ENCODE data around the gene FMNL2. TPM values are rescaled to one million over a fixed set of nuclear protein-coding genes. Genes with fewer than 3 reads are reported as not detected.

FMNL2 gene
- total and polyA plus RNA-seq, 8 donors, result 7.8 to 100.0 (median 36.5) TPM

DNA sequence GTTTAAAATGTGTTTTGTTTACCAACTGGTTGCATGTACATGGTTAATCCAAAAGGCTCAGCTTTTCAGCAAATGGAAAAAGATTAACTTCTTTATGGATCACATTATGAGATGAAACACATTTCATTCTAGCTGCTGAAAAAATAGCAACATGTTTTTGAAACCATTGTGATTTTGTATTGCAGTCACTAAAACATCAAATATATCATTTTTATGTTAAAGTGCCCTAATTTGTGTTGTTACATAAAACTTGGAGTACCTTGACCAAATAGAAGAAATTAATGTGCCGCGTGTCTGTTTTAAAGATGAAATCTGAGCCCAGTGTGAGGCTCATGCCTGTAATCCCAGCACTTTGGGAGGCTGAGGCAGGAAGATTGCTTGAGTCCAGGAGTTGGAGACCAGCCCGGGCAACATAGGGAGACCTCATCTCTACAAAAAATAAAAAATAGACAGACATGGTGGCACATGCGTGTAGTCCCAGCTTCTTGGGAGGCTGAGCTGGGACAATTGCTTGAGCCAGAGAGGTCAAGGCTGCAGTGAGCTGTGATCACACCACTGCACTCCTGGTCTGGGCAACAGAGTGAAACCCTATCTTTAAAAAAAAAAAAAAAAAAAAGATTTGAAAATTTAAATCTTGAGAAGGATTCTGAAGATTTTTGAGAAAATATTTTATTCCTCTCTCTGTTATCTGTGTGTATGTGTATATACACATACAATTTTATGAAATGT is 96.6 kb downstream of the FMNL2 start:
- intact Hi-C loops (cut with DNase I; ENCODE audit: low total_unique reads), result no loop called here
- H3K4me3 ChIP-seq, result no peak overlapping the region
- 86 to 88% (median 86%) methylated on average over 4 of the region's 4 CpGs for WGBS, 5 donors
- H3K36me3 ChIP-seq, result no peaks in the 10 kb centered on the region
- H3K27me3 ChIP-seq, result no peaks in the 10 kb centered on the region
- TF ChIP-seq EP300 (IDR thresholded peaks at IDR 0.05) (no peak), POLR2A (IDR thresholded peaks at IDR 0.05) (no peak), POLR2AphosphoS5 (IDR thresholded peaks at IDR 0.05) (no peak)
- TF ChIP-seq, protein P1, sequence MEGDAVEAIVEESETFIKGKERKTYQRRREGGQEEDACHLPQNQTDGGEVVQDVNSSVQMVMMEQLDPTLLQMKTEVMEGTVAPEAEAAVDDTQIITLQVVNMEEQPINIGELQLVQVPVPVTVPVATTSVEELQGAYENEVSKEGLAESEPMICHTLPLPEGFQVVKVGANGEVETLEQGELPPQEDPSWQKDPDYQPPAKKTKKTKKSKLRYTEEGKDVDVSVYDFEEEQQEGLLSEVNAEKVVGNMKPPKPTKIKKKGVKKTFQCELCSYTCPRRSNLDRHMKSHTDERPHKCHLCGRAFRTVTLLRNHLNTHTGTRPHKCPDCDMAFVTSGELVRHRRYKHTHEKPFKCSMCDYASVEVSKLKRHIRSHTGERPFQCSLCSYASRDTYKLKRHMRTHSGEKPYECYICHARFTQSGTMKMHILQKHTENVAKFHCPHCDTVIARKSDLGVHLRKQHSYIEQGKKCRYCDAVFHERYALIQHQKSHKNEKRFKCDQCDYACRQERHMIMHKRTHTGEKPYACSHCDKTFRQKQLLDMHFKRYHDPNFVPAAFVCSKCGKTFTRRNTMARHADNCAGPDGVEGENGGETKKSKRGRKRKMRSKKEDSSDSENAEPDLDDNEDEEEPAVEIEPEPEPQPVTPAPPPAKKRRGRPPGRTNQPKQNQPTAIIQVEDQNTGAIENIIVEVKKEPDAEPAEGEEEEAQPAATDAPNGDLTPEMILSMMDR (IDR thresholded peaks at IDR 0.05), result no peak
- H3K4me1 ChIP-seq, result peaks cover 0 to 26% (median 10%) of the 10 kb centered on the region in 4 donors
- peak overlapping the region in 1 of 5 donors; percentile 17 for H3K27ac ChIP-seq
- DNase-seq, result no peak
- no peaks in the 10 kb centered on the region for H3K9me3 ChIP-seq

DNA sequence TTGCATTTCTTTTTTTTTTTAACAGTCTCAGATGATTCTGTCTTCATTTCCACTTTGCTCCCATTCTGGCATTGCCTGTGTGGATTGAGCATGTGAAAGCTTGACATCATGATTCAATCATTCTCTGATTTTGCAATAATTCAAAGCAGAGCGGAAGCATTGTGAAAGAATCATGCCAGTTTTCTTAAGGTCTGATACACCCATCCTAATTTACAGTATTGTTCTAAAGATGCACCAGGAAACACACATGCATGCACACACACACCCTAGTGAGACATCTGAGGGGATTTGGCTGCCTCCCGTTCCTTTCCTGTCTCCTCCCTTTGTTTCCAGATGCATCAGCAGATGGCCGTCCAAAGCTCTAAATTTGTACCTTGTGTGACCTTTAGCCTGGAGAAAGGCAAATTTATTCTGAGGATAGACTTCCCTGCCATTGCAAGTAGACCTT is 97.3 kb downstream of the FMNL2 start:
- Histone ChIP-seq H3K9me3 (no peaks in the 10 kb centered on the region), H3K27me3 (no peaks in the 10 kb centered on the region), H3K4me3 (no peak overlapping the region), H3K36me3 (no peaks in the 10 kb centered on the region), H3K27ac (peak overlapping the region in 2 of 5 donors; percentile 17 to 42), H3K4me1 (peaks cover 0 to 26% (median 10%) of the 10 kb centered on the region in 4 donors)
- DNase-seq, result no peak
- 43 to 69% (median 59%) methylated on average over 3 of the region's 3 CpGs for WGBS, 5 donors
- intact Hi-C loops (cut with DNase I; ENCODE audit: low total_unique reads), result no loop called here
- TF ChIP-seq EP300 (IDR thresholded peaks at IDR 0.05), result no peak
- TF ChIP-seq POLR2AphosphoS5 (IDR thresholded peaks at IDR 0.05), result peak in 2 of 3 donors; percentile 31

DNA sequence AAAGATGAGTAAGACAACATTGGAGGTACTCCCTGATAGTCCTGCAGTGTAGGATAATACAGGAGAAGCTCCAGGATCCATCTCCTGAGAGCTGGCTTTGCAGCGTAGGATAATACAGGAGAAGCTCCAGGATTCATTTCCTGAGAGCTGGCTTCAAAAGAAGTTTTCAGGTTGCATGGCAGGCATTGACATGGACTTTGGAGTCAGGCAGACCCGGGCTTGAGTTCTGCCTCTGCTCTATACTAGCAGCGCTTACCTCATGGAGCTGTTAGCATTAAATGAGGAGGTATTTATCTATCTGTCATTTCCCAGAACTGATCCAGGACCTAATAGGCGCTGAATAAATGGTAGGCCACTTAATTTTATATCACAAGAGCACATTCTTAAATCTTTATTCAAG is 97.8 kb downstream of the FMNL2 start:
- Histone ChIP-seq H3K27me3 (no peaks in the 10 kb centered on the region), H3K36me3 (no peaks in the 10 kb centered on the region), H3K4me1 (peaks cover 0 to 23% (median 10%) of the 10 kb centered on the region in 4 donors), H3K4me3 (no peak overlapping the region), H3K9me3 (no peaks in the 10 kb centered on the region), H3K27ac (peak overlapping the region in 2 of 5 donors; percentile 17 to 42)
- no peak for DNase-seq
- TF ChIP-seq, protein P1 (IDR thresholded peaks at IDR 0.05), result no peak
- TF ChIP-seq EP300 (IDR thresholded peaks at IDR 0.05) (no peak), POLR2A (IDR thresholded peaks at IDR 0.05) (no peak), POLR2AphosphoS5 (IDR thresholded peaks at IDR 0.05) (no peak)
- WGBS, 5 donors, result 88 to 92% (median 90%) methylated on average over 4 of the region's 4 CpGs
- intact Hi-C loops (cut with DNase I; ENCODE audit: low total_unique reads), result no loop called here

DNA sequence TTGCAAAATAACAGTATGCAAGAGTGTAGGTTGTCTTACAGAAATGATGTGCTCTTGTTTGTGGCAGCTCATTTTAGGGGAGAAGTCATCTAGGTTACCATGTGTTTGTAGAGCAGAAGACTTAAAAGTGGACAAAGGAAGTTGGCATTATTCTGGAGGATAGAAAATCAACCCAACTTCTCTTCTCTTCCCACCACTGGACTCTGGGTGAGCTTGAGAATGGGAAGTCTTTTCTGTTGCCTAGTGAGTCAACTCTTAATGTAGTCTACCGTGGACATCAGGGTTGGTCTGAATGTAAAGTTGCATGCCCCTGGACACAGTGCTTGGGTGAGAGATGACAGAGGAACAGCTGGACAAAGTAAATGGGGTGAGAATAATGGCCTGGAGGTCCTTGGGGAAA is 98.3 kb downstream of the FMNL2 start:
- Histone ChIP-seq H3K36me3 (no peaks in the 10 kb centered on the region), H3K4me1 (peaks cover 0 to 18% (median 10%) of the 10 kb centered on the region in 4 donors), H3K4me3 (no peak overlapping the region), H3K27me3 (no peaks in the 10 kb centered on the region), H3K27ac (no peak overlapping the region), H3K9me3 (no peaks in the 10 kb centered on the region)
- DNase-seq, result no peak
- 92 to 100% (median 93%) methylated on average over 1 of the region's 1 CpG for WGBS, 5 donors
- intact Hi-C loops (cut with DNase I; ENCODE audit: low total_unique reads), result no loop called here
- TF ChIP-seq POLR2A (IDR thresholded peaks at IDR 0.05), result no peak
- TF ChIP-seq, protein P1 (IDR thresholded peaks at IDR 0.05), result no peak
- no peak for TF ChIP-seq EP300 (IDR thresholded peaks at IDR 0.05)
- no peak for TF ChIP-seq POLR2AphosphoS5 (IDR thresholded peaks at IDR 0.05)

DNA sequence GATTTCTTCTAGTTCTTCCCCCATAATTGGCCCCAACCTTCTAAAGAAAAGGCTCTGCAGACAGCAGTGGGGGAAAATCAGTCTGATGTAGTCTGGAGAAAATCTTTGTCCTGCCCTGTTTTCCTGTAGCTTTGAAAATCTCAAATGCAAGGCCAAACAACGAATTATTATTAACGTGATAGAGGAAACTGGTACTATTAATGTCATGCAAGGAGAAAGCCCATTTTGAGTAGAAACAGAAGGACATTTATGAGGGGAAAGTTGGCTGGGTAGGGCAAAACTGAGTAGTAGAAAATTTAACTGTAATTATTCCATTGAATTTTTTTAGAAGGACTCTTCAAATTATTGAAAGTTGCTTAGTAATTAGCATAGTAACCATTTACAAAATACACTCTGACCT is 98.8 kb downstream of the FMNL2 start:
- no peaks in the 10 kb centered on the region for H3K27me3 ChIP-seq
- intact Hi-C loops (cut with DNase I; ENCODE audit: low total_unique reads), result no loop called here
- H3K4me3 ChIP-seq, result no peak overlapping the region
- peaks cover 0 to 13% (median 10%) of the 10 kb centered on the region in 4 donors for H3K4me1 ChIP-seq
- no peaks in the 10 kb centered on the region for H3K36me3 ChIP-seq
- no peaks in the 10 kb centered on the region for H3K9me3 ChIP-seq
- 61 to 88% (median 67%) methylated on average over 2 of the region's 2 CpGs for WGBS, 5 donors
- DNase-seq, result no peak
- no peak for TF ChIP-seq POLR2AphosphoS5 (IDR thresholded peaks at IDR 0.05)
- no peak for TF ChIP-seq EP300 (IDR thresholded peaks at IDR 0.05)
- TF ChIP-seq, protein P1 (IDR thresholded peaks at IDR 0.05), result no peak
- TF ChIP-seq POLR2A (IDR thresholded peaks at IDR 0.05), result no peak
- no peak overlapping the region for H3K27ac ChIP-seq

All from stomach (tissue), 9 donors.